Neural progenitor cell (in vitro differentiated cells): ENCODE data around the gene THEM4. TPM values are rescaled to one million over a fixed set of nuclear protein-coding genes. Genes with fewer than 3 reads are reported as not detected.

Experiments
- DNase-seq: peaks from one replicate; pipeline ENCODE4 v3.0.0-alpha.2; 2016; ENCODE audit warnings: low spot score
- H2AFZ ChIP-seq: fragments of 200-600 bp; sonication (generic); replicated peaks from 2 replicates; pipeline ENCODE4 v1.6.1; 2016; ENCODE audit warnings: antibody characterized with exemption
- H3F3A ChIP-seq: fragments of 200-600 bp; sonication (generic); 2 replicates; pipeline ENCODE4 v1.6.1; 2016; ENCODE audit warnings: antibody characterized with exemption, low read depth
- H3K27ac ChIP-seq: fragments of 200-600 bp; sonication (generic); 2 replicates; pipeline ENCODE4 v1.5.1; 2016; ENCODE audit warnings: mild to moderate bottlenecking
- H3K27me3 ChIP-seq: fragments of 200-600 bp; sonication (generic); 2 replicates; pipeline ENCODE4 v1.6.1; 2016; ENCODE audit warnings: mild to moderate bottlenecking, moderate library complexity
- H3K36me3 ChIP-seq: fragments of 200-600 bp; sonication (generic); 2 replicates; pipeline ENCODE4 v1.5.1; 2016
- H3K4me1 ChIP-seq: fragments of 200-600 bp; sonication (generic); 2 replicates; pipeline ENCODE4 v1.6.1; 2016; ENCODE audit warnings: mixed run types
- H3K4me2 ChIP-seq: fragments of 200-600 bp; sonication (generic); 2 replicates; pipeline ENCODE4 v1.6.1; 2016
- H3K4me3 ChIP-seq: fragments of 200-600 bp; sonication (generic); 2 replicates; pipeline ENCODE4 v1.5.1; 2016
- H3K79me2 ChIP-seq: fragments of 200-600 bp; sonication (generic); 2 replicates; pipeline ENCODE4 v1.6.1; 2016; ENCODE audit warnings: low read depth
- H3K9ac ChIP-seq: fragments of 200-600 bp; sonication (generic); 2 replicates; pipeline ENCODE4 v1.6.1; 2016
- H3K9me3 ChIP-seq: fragments of 200-600 bp; sonication (generic); 2 replicates; pipeline ENCODE4 v1.5.1; 2016; ENCODE audit warnings: low read depth
- H4K20me1 ChIP-seq: fragments of 200-600 bp; sonication (generic); 2 replicates; pipeline ENCODE4 v1.6.1; 2016; ENCODE audit warnings: low read depth
- H3K27ac Mint-ChIP-seq: 3 replicates; pipeline ENCODE4 v1.8.0; 2021; ENCODE audit warnings: mixed read lengths
- H3K27me3 Mint-ChIP-seq: 2 replicates; pipeline ENCODE4 v1.8.0; 2022; ENCODE audit warnings: low read depth, mild to moderate bottlenecking, inconsistent platforms, moderate library complexity, mixed read lengths; ENCODE audit not compliant: insufficient read depth
- H3K36me3 Mint-ChIP-seq: 3 replicates; pipeline ENCODE4 v1.8.0; 2021; ENCODE audit warnings: mixed read lengths
- H3K4me1 Mint-ChIP-seq: 3 replicates; pipeline ENCODE4 v1.8.0; 2021; ENCODE audit warnings: mixed read lengths
- H3K4me3 Mint-ChIP-seq: 3 replicates; pipeline ENCODE4 v1.8.0; 2021; ENCODE audit warnings: mild to moderate bottlenecking, moderate library complexity, mixed read lengths
- H3K9me3 Mint-ChIP-seq: 3 replicates; pipeline ENCODE4 v1.8.0; 2020; ENCODE audit warnings: mixed read lengths
- CTCF ChIP-seq: fragments of 200-600 bp; sonication (generic); IDR thresholded peaks from 2 replicates; pipeline ENCODE4 v1.5.1; 2017; ENCODE audit warnings: antibody characterized with exemption, mild to moderate bottlenecking
- EZH2 ChIP-seq: fragments of 200-600 bp; sonication (generic); IDR thresholded peaks from 2 replicates; pipeline ENCODE4 v1.6.1; 2017; ENCODE audit warnings: antibody characterized with exemption, mild to moderate bottlenecking, moderate library complexity
- EZH2phosphoT487 ChIP-seq: fragments of 200-600 bp; sonication (generic); IDR thresholded peaks from 2 replicates; pipeline ENCODE4 v1.6.1; 2017; ENCODE audit warnings: antibody characterized with exemption
- total RNA-seq: library from RNA; depleted of rRNA; stranded (reverse); fragments of >200 nt; gene quantifications from 2 replicates; pipeline ENCODE4 v1.2.3, GENCODE V29; 2015; ENCODE audit warnings: low replicate concordance

The THEM4 gene
- total RNA-seq, 1 donor from 2014 or later = 14.1 TPM

DNA sequence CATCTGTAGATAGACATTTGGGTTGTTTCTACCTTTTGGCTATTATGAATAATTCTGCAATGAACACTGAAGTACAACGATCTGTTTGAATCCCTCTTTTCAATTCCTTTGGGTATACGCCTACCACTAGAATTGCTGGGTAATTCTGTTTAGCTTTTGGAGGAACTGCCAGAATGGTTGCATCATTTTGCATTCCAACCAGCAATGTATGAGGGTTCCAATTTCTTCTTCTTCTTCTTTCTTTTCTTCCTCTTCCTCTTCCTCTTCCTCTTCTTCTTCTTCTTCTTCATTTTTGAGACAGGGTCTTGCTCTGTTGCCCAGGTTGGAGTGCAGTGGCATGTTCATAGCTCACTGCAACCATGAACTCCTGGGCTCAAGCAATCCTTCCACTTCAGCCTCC lies 42.0 kb downstream of the THEM4 start:
- Mint-ChIP-seq H3K36me3 (no peaks in the 10 kb centered on the region), H3K4me3 (no peak overlapping the region), H3K4me1 (peaks cover 5% of the 10 kb centered on the region), H3K27ac (no peak overlapping the region), H3K9me3 (no peaks in the 10 kb centered on the region), H3K27me3 (peaks cover 6% of the 10 kb centered on the region)
- Histone ChIP-seq H3K9ac (no peak overlapping the region), H3K9me3 (no peaks in the 10 kb centered on the region), H4K20me1 (no peaks in the 10 kb centered on the region), H3K4me1 (peaks cover 8% of the 10 kb centered on the region), H3K36me3 (no peaks in the 10 kb centered on the region), H3K27me3 (peaks cover 30% of the 10 kb centered on the region), H2AFZ (no peak overlapping the region), H3F3A (peaks cover 5% of the 10 kb centered on the region), H3K4me2 (no peak overlapping the region), H3K4me3 (no peak overlapping the region), H3K27ac (no peak overlapping the region), H3K79me2 (no peaks in the 10 kb centered on the region)
- DNase-seq = no peak
- no peak for TF ChIP-seq EZH2
- TF ChIP-seq CTCF = no peak
- TF ChIP-seq EZH2phosphoT487 = no peak

DNA sequence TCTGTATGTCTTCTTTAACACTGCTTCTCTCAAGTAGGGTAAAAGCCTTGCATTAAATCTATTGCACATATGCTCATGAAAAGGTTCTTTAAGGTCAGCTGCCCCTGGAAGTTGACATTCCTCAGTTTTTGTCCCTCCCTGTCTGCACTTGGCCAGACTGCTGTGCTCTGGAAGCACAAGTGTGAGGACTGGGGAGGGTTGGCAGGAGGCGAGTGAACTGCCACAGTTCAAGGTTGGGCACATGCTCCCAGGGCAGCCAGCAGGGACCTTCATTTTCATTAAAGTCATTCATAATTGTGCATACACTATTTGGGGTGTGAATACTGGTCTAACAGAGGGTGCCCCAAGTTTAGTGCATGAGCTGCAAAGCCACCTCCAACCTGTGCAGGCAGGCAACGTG lies 44.9 kb downstream of the THEM4 start:
- Mint-ChIP-seq H3K36me3 (no peaks in the 10 kb centered on the region), H3K4me1 (peaks cover 3% of the 10 kb centered on the region), H3K27me3 (peaks cover 5% of the 10 kb centered on the region), H3K9me3 (no peaks in the 10 kb centered on the region), H3K4me3 (no peak overlapping the region), H3K27ac (no peak overlapping the region)
- Histone ChIP-seq H2AFZ (no peak overlapping the region), H4K20me1 (no peaks in the 10 kb centered on the region), H3K79me2 (no peaks in the 10 kb centered on the region), H3K9me3 (no peaks in the 10 kb centered on the region), H3K4me1 (no peaks in the 10 kb centered on the region), H3K27ac (no peak overlapping the region), H3K9ac (no peak overlapping the region), H3F3A (no peaks in the 10 kb centered on the region), H3K4me2 (no peak overlapping the region), H3K27me3 (peaks cover 30% of the 10 kb centered on the region), H3K4me3 (no peak overlapping the region), H3K36me3 (no peaks in the 10 kb centered on the region)
- no peak for DNase-seq
- no peak for TF ChIP-seq EZH2
- no peak for TF ChIP-seq CTCF
- TF ChIP-seq EZH2phosphoT487 = no peak

GRCh38 chr1:151862604-151863003 lies 46.7 kb downstream of the THEM4 start:
- Mint-ChIP-seq H3K36me3 (no peaks in the 10 kb centered on the region), H3K27me3 (peaks cover 5% of the 10 kb centered on the region)
- H3K36me3 ChIP-seq = no peaks in the 10 kb centered on the region

More at GRCh38 chr1:151862604-151863003, 46.7 kb downstream of the THEM4 start:
- H3K4me2 ChIP-seq = no peak overlapping the region
- peaks cover 30% of the 10 kb centered on the region for H3K27me3 ChIP-seq
- no peaks in the 10 kb centered on the region for H3K9me3 Mint-ChIP-seq
- H3K27ac Mint-ChIP-seq = no peak overlapping the region
- H3K9me3 ChIP-seq = no peaks in the 10 kb centered on the region
- no peaks in the 10 kb centered on the region for H3K79me2 ChIP-seq
- no peaks in the 10 kb centered on the region for H3F3A ChIP-seq
- H3K4me1 ChIP-seq = no peaks in the 10 kb centered on the region
- no peak overlapping the region for H3K4me3 Mint-ChIP-seq
- no peak overlapping the region for H2AFZ ChIP-seq
- H4K20me1 ChIP-seq = no peaks in the 10 kb centered on the region
- no peak overlapping the region for H3K4me3 ChIP-seq
- H3K9ac ChIP-seq = no peak overlapping the region
- TF ChIP-seq EZH2 = no peak
- TF ChIP-seq EZH2phosphoT487 = no peak
- TF ChIP-seq CTCF = no peak
- no peak overlapping the region for H3K27ac ChIP-seq
- DNase-seq = no peak
- H3K4me1 Mint-ChIP-seq = peaks cover 3% of the 10 kb centered on the region
